GM21717 (cell line): Measurements from ENCODE around the gene CKAP5.

Experiments used
- ATAC-seq: cut with Tn5 transposase; IDR thresholded peaks from one replicate; pipeline ENCODE4 v1.9.1; 2021; ENCODE audit warnings: mild to moderate bottlenecking, moderate library complexity; ENCODE audit not compliant: unreplicated experiment

CKAP5 gene

GRCh38 chr11:46769636-46770221, 76.4 kb downstream of the CKAP5 start:
- ATAC-seq: no peak

GRCh38 chr11:46766656-46767055, 79.4 kb downstream of the CKAP5 start:
- no peak for ATAC-seq

GRCh38 chr11:46762248-46762647, 83.8 kb downstream of the CKAP5 start:
- ATAC-seq: no peak

GRCh38 chr11:46761807-46762206, 84.3 kb downstream of the CKAP5 start:
- no peak for ATAC-seq

- no peak for ATAC-seq
Observed at GRCh38 chr11:46760429-46761128, 85.5 kb downstream of the CKAP5 start.

- no peak for ATAC-seq
Observed at GRCh38 chr11:46759196-46759595, 86.9 kb downstream of the CKAP5 start.

- ATAC-seq: no peak
Observed at GRCh38 chr11:46755962-46756361, 90.1 kb downstream of the CKAP5 start.

GRCh38 chr11:46747150-46747549, 98.9 kb downstream of the CKAP5 start:
- no peak for ATAC-seq

- ATAC-seq: no peak
Observed at GRCh38 chr11:46745995-46746394, 100.1 kb downstream of the CKAP5 start.

- ATAC-seq: no peak
Observed at GRCh38 chr11:46745328-46745727, 100.8 kb downstream of the CKAP5 start.

GRCh38 chr11:46743693-46744339, 102.3 kb downstream of the CKAP5 start:
- ATAC-seq: no peak

- ATAC-seq: no peak
Observed at GRCh38 chr11:46743043-46743442, 103.0 kb downstream of the CKAP5 start.

GRCh38 chr11:46741600-46742484, 104.2 kb downstream of the CKAP5 start:
- ATAC-seq: no peak

GRCh38 chr11:46738887-46739286, 107.2 kb downstream of the CKAP5 start:
- no peak for ATAC-seq

GRCh38 chr11:46737699-46738098, 108.4 kb downstream of the CKAP5 start:
- ATAC-seq: no peak

GRCh38 chr11:46736615-46737014, 109.5 kb downstream of the CKAP5 start:
- ATAC-seq: no peak

- ATAC-seq: no peak
Observed at GRCh38 chr11:46736146-46736545, 109.9 kb downstream of the CKAP5 start.

GRCh38 chr11:46733234-46733633, 112.8 kb downstream of the CKAP5 start:
- no peak for ATAC-seq

GRCh38 chr11:46731545-46731944, 114.5 kb downstream of the CKAP5 start:
- no peak for ATAC-seq

GRCh38 chr11:46729110-46730027, 116.7 kb downstream of the CKAP5 start:
- no peak for ATAC-seq
